GM19025 (cell line): ENCODE data around the gene P2RY8.
"Not testable (repeated sequence)": the region's sequence is repeated elsewhere in the genome, so short reads cannot be mapped to it uniquely, and the experiment has no call there.

Experiments
- ATAC-seq: cut with Tn5 transposase; IDR thresholded peaks from one replicate; pipeline ENCODE4 v1.9.1; 2021; ENCODE audit warnings: mild to moderate bottlenecking, low read depth, moderate library complexity; ENCODE audit not compliant: unreplicated experiment

P2RY8 gene

GRCh38 chrX:1545776-1546408 is 8.9 kb upstream of the P2RY8 start:
- ATAC-seq, result no peak

- ATAC-seq, result no peak
These were observed 6.2 kb upstream of the P2RY8 start for GRCh38 chrX:1542994-1543725.

GRCh38 chrX:1539146-1539545 is 2.2 kb upstream of the P2RY8 start:
- not testable (repeated sequence) for ATAC-seq

- ATAC-seq, result not testable (repeated sequence)
These were observed 718 bp upstream of the P2RY8 start for GRCh38 chrX:1537716-1538090.

GRCh38 chrX:1536712-1537030 is 314 bp downstream of the P2RY8 start:
- no peak for ATAC-seq

GRCh38 chrX:1535241-1536041 is 1.5 kb downstream of the P2RY8 start:
- peak; percentile 21 for ATAC-seq

- no peak for ATAC-seq
These were observed 2.5 kb downstream of the P2RY8 start for GRCh38 chrX:1534301-1535168.

- ATAC-seq, result no peak
These were observed 3.9 kb downstream of the P2RY8 start for GRCh38 chrX:1533058-1533457.

GRCh38 chrX:1531096-1531890 is 5.7 kb downstream of the P2RY8 start:
- no peak for ATAC-seq

GRCh38 chrX:1529756-1530155 is 7.2 kb downstream of the P2RY8 start:
- no peak for ATAC-seq

- ATAC-seq, result no peak
These were observed 7.7 kb downstream of the P2RY8 start for GRCh38 chrX:1529328-1529727.

- ATAC-seq, result no peak
These were observed 8.1 kb downstream of the P2RY8 start for GRCh38 chrX:1528884-1529203.

- ATAC-seq, result no peak
These were observed 8.7 kb downstream of the P2RY8 start for GRCh38 chrX:1528186-1528883.

GRCh38 chrX:1527457-1527856 is 9.5 kb downstream of the P2RY8 start:
- ATAC-seq, result no peak

- no peak for ATAC-seq
These were observed 10.4 kb downstream of the P2RY8 start for GRCh38 chrX:1526565-1526964.

- ATAC-seq, result no peak
These were observed 11.2 kb downstream of the P2RY8 start for GRCh38 chrX:1525583-1526355.

- ATAC-seq, result no peak
These were observed 12.0 kb downstream of the P2RY8 start for GRCh38 chrX:1524874-1525582.

- not testable (repeated sequence) for ATAC-seq
These were observed 14.1 kb downstream of the P2RY8 start for GRCh38 chrX:1522905-1523304.
